GM21526 (cell line): ENCODE measurements around the gene ABCB8.

ENCODE experiments used
- ATAC-seq: cut with Tn5 transposase; IDR thresholded peaks from one replicate; pipeline ENCODE4 v1.9.1; 2021; ENCODE audit warnings: moderate library complexity; ENCODE audit not compliant: unreplicated experiment, low FRiP score

Gene ABCB8

DNA sequence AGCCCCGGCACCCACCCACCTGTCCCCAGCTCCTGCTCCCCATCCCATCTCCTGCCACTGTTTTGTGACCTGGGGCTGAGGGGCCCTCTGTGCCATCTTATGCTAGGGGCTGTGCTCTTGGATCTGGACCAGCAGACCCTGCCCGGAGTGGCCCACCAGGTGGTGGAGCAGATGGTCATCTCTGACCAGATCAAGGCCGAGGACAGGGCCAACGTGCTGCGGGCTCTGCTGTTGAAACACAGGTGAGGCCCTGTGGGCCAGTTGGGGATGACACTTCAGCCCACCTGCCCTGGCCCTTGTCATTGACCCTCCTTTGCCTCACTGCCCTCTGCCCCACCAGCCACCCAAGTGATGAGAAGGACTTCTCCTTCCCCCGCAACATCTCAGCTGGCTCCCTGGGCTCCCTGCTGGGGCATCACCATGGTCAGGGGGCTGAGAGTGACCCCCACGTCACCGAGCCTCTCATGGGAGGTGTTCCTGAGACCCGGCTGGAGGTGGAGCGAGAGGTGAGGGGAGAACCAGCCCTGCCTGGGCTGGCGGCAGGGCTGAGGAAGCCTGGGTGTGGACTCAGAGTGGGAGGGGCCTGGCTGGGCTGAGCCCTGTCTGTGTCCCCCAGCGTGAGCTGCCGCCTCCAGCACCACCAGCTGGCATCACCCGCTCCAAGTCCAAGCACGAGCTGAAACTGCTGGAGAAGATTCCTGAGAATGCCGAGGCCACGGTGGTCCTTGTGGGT is 41.8 kb downstream of the ABCB8 start:
- ATAC-seq, result no peak

DNA sequence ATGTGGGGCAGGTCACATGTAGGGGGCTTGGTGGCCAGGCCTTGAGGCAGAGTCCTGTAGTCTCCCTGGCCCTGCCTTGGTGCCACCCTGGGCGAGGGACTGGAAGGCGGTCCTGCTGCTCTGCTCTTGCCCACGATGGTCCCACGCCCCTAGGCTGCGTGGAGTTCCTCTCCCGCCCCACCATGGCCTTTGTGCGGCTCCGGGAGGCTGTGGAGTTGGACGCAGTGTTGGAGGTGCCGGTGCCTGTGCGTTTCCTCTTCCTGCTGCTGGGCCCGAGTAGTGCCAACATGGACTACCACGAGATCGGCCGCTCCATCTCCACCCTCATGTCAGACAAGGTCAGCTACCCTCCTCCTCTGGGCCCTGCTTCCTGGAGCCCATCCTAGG is 42.3 kb downstream of the ABCB8 start:
- no peak for ATAC-seq

DNA sequence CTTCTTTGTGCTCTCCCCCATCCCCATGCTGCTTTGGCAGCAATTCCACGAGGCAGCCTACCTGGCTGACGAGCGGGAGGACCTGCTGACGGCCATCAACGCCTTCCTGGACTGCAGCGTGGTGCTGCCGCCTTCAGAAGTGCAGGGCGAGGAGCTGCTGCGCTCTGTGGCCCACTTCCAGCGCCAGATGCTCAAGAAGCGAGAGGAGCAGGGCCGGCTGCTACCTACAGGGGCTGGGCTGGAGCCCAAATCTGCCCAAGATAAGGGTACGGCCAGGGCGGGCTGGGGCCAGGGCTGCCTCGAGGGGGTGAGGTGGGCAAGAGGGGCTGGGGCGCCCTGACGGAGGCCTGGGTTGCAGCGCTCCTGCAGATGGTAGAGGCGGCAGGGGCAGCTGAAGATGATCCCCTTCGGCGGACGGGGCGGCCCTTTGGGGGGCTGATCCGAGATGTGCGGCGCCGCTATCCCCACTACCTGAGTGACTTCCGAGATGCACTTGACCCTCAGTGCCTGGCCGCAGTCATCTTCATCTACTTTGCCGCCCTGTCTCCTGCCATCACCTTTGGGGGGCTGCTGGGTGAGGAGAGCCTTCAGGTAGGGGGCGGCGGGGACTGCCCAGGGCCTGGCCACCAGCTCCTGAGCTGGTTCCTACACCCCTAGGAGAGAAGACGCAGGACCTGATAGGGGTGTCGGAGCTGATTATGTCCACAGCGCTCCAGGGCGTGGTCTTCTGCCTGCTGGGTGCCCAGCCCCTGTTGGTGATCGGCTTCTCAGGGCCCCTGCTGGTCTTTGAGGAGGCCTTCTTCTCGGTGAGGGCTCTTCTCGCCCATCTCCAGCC is 43.0 kb downstream of the ABCB8 start:
- no peak for ATAC-seq

DNA sequence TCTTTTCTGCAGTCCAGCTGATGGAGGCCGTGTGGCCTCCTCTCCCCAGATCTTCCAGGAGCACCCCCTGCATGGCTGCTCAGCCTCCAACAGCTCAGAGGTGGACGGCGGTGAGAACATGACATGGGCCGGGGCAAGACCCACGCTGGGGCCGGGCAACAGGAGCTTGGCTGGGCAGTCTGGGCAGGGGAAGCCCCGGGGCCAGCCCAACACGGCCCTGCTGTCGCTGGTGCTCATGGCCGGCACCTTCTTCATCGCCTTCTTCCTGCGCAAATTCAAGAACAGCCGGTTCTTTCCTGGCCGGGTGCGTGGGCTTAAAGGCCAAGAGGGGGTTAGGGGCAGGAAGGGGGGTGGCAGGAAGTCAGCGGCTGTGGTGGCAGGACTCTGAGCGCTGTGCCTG is 45.7 kb downstream of the ABCB8 start:
- no peak for ATAC-seq

DNA sequence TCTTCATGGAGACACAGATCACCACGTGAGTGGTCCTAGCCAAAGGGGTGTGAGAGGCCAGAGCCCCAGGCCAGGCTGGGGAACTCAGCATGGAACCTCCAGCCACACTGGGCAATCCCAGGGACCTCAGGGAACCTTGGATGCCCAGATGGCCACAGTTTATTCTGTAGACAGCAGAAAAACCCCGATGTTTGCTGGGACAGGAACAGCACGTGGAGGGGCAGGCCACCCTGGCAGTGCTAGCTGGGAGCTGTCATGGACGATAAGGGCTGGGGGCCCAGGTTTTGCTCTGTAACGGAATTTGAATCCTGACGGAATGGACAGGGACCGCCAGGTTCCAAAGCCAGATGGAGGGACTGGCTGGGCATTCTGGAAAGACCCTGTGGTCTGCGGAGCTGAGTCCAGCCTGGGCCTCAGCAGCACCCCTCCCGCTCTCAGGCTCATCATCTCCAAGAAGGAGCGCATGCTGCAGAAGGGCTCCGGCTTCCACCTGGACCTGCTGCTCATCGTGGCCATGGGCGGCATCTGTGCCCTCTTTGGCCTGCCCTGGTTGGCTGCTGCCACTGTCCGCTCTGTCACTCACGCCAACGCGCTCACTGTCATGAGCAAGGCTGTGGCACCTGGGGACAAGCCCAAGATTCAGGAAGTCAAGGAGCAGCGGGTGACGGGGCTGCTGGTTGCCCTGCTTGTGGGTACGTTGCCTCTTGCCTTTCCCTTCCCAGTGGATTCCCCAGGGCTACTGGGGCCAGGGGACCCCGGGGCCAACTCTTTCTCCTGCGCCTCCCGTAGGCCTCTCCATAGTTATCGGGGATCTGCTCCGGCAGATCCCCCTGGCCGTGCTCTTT is 46.8 kb downstream of the ABCB8 start:
- ATAC-seq, result no peak

DNA sequence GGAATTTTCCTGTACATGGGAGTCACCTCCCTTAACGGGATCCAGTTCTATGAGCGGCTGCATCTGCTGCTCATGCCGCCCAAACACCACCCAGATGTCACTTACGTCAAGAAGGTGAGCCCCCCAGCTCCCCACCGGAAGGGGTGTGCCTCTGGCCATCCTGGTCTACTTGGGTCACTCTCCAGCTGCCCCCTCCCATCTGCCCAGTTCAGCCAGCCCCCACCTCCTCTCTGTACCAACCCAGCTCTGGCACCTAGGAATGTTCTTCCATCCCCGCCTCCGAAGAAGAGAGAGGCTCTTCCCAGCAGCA is 47.4 kb downstream of the ABCB8 start:
- ATAC-seq, result no peak

DNA sequence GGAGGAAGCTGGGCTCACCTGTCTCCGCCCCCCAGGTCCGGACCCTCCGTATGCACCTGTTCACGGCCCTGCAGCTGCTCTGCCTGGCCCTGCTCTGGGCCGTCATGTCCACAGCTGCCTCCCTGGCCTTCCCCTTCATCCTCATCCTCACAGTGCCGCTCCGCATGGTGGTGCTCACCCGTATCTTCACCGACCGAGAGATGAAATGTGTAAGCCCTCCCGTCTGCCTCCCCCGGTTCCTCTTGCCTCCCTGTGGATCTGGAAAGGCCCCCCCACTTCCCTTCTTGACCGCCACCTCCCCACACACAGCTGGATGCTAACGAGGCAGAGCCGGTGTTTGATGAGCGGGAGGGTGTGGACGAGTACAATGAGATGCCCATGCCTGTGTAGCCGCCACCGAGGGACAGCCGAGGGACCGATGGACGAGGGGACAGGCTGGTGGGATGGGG is 47.8 kb downstream of the ABCB8 start:
- ATAC-seq, result no peak

DNA sequence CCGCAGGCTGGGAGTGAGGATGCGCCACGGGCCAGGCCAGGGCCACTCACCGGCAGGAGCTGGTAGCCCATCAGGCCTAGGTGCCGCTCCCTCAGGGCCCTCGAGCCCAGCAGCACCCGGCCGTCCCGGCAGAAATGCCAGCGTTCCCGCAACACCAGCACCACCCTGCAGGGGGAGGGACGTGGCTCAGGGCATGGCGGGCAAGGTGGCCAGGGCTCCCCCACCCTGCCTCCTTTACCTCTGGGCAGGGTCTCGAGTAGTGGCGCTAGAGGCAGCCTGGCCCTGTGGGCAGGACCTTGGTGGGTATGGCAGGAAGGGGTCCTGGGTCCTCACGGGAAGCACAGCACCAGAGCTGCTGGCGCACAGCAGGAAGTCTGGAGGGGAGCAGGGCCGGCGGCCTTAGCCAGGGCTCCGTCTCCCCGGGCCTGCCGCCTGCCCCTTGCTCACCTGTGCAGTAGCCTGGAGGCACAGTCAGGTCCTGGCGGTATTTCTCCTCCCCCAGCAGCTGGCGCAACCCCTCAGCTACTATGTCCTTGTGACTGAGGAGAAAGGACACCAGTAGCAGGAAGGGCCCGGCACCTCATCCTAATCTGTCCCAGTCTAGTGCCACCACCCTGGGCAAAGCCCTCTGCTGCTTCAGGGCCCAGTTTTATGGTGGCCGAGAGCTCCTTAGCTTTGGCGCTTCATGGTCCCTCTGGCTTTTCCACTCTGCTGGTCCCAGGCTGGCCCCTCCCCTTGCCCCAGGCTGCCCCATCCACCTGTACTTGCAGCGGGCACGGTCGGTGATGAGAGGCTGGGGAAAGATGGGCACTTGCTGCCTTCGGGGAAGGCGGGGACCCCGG is 48.8 kb downstream of the ABCB8 start:
- ATAC-seq, result no peak

DNA sequence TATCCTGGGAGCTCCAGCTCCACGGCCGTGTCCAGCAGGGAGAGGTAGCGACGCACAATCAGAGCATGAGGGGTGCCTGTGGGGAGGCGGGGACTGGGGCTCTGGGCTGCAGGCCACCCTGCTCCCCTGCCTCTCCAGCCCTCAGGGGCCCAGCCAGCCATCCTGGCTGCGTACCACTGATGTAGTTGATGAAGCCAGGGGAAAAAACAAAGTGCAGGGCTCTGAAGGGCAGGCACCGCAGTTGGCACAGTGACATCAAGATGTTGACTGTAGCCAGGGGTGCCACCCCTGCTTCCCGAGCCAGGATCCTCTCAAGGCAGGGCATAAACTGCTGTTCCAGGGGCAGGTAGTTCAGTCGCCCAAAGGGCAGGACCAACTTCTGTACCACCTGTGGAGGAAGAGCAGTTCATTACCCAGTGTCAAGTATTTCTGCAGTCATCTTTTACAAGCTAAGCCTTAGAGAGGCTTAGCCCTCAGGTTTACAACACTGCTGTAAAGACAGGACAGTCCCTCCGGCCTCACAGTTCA is 49.5 kb downstream of the ABCB8 start:
- ATAC-seq, result no peak

DNA sequence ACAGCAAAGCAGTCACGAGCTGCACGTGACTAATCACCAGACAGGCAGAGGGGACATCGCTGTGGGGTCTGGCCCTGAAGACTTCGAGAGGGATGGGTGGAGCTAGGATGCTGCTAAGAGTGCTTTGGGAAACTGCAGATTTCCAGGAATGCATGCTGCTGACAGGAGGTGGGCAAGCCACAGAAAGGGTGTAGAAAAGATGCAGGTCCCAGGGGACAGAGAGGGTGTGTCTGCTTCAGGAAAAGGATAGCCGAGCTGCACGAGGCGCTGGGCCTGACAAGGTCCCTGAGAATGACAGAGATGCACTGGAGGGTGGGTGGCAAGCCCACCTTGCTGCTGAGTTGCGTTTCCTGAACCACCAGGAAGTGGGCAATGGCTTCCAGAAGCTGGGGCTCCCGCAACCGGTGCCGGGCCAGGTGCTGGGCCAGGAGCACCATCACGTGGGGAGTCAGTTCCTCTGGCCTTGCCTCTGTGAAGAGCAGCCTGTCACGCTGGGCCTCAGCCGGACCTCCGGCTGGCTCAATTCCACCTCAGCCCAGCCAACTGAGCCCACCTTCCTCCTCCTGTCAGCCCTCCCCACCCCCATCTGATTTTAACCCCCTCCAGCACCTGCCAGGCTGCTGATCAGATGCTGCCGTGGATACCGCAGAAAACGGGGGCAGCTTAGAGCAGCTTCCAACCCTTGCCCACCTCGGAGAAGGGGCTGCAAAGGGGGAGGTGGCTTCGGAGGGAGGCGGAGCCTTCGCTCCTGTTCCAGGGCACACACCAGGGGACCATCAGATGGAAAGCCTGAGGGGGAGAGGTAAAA is 50.2 kb downstream of the ABCB8 start:
- no peak for ATAC-seq

DNA sequence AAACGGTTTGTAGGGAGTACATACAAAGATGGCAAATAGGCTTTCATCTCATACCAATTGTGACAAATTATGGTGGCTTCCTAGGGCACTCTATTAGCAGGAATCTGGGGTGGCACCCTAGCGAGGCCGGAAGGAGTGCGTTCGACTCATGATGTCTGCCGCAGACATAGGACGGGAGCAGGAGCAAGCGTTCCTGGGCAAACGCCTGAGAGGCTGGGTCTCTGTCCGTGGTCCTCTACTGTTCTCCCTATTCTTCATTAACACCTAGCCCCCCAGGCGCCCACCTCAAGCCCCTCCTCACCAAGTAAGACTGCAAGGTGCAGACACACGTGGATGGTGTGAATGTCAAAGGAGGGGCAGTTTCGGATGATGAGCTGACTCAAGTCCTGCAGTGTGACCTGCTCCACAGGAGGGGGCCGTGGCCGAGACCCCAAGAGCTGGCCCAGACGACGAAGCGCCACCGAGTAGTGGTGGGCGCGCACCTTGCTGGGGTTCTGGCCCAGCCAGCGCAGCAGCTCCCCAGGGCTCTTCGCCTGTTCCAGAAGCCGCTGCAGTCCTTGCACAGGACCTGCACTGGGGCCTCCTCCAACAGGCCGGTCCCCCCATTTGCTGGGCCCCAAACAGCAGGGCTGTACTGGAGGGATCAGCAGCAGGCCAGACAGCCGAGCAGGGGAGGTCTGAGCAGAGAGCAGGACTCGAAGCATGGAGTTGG is 51.1 kb downstream of the ABCB8 start:
- ATAC-seq, result no peak

DNA sequence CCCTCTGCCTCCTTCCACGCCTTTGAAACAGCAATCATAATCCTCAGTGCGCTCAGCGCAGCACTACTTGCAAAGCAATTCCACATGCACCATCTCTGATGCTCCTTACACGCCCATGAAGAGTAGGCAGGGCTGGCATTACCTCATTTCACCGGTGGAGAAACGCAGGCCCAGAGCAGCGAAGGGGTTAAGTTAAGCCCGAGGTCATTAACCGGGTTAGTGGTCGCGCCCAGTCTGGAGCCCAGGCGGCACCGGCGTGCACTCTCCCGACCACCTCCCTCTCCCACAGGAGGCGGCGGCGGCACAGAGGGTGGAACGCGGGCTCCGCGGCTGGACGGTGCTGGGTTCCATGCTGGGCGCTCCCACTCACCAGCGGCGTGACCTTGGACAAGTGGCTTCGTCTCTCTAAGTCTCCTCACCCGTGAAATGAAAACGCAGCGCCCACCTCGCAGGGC is 51.8 kb downstream of the ABCB8 start:
- ATAC-seq, result no peak

DNA sequence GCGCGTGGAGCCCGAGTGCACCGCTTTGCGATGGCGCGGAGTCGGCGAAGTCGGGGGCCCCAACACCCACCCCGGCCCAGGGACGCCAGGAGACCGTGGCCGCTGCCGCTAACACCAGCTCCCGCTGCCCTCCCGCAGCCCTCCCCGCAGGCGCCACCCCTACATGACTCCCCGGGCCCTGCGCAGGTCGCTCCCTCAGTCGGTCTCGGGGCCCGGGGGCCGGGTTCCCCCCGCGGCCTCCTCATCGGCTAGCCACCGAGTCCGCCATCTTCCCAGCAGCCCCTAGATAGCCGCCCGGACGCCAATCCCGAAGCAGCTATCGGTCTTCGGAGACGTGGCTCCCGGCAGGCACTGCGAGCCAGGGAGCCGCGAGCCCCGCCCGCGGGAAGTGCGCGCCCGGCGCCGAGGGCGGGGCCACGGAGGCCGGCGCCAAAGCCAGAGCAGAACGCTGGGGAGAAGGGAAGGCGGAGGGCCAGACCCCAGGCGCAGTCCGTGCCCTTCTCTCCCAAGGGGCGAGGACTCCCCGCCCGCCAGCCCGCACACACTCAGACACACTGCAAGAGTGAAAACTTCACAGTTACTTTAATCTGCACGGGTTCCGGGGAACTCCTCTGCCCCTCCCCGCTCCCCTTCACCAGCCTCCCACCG is 52.4 kb downstream of the ABCB8 start, which contains the start of gene FASTK:
Gene FASTK, minus strand, starts transcription at position 288 of the 648 bp plus-strand sequence. Its CDS starts 43 bp downstream, at position 245.
- ATAC-seq, result peak; percentile 75

DNA sequence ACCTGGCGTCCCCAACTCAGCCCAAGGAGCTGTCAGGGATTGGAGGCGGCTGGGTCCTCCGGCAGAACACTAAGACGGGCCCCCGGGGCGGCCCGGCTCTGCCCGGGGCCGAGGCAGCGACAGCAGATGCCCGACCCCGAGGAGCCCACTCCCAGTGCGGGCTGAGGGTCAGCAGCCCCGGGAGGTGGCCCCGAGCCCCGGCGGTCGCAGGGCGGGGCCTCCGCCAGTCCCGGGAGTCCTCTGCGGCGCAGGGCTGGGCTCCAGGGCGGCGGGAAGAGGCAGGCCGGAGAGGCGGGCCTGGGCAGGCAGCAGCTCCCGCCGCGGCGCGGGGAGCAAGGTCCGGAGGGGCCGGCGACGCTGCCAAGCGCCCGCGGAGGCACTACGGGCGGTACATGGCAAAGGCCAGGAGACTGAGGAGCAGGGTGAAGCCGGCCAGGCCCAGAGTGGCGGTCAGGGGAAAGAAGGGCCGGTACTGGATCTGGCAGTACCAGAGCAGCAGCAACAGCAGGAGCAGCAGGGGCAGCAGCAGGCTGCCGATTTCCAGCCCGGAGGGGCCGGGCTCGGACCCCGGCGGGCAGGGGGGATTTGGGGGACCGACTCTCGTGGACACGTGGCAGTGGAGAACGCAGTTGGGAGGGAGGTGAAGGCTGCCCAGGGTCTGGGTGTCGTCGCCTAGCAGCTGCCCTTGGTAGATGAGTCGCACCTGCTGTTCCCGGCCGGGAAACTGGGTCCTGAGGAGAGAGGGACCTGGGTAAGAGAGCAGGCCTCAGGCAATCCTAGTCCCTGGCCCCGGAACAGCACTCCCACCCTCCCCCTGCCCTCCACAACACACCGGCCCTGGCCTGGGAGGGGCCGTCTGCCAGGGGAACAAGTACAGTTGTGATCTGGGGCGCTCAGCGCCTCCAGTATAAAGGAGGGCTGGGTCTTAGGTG is 53.2 kb downstream of the ABCB8 start:
- peak; percentile 1 for ATAC-seq

DNA sequence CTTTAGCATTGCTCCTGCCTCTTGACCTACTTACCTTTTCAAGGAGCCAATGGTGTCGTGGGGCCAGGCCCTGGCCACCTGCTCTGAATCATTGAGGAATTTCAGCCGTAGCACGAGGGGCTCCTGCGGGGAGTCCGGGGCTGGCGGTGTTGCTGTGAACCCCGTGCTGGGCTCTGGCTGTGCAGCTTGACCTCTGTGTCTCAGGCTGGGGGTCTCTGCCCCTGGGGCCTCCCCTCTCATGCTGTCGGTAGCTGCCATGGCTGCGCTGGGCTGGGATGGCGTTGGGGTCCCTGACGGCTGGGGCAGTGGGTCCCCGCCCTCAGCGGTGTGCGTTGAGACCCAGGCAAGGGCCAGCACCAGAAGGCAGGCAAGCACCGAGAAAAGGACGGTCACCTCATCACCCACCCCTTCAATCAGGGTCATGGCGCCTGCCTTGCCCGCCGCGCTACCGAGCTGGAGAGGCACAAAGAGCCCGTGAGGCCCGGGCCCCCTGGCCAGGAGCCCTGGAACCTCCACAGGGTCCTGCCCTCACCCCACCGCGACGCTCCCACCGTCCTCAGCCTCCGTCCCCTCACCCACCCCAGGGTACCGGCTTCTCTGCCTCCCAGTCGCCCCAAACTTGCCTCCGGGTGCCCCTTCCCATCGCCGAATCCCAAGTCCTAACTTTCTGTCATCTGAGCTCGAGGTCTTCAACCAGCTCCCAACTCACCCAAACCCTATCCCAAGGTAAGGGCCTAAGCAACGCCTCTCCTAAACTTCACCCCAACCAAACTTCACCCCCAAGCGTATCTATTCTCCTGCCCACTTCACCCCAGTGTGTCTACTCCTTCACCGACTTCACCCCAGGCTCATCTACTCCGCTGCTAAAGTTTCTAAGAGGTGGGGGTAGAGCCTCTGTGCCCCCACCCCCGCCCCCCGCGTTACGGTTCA is 54.2 kb downstream of the ABCB8 start:
- ATAC-seq, result no peak
